HCT116 (cell line): ENCODE results near the gene FNDC11. TPM values are rescaled to one million over a fixed set of nuclear protein-coding genes. Genes with fewer than 3 reads are reported as not detected.

ENCODE experiments used
- CBX3 ChIP-seq: IDR thresholded peaks from 2 replicates; pipeline ENCODE4 v1.6.1; 2012; ENCODE audit warnings: low read depth
- CEBPB ChIP-seq: IDR thresholded peaks from 2 replicates; pipeline ENCODE4 v1.6.1; 2012; ENCODE audit warnings: low read depth
- EZH2 ChIP-seq: fragments of 200-600 bp; sonication (generic); IDR thresholded peaks from 2 replicates; pipeline ENCODE4 v1.6.1; 2017; ENCODE audit warnings: antibody characterized with exemption, mixed run types
- JUND ChIP-seq: IDR thresholded peaks from 2 replicates; pipeline ENCODE4 v1.6.1; 2012
- POLR2AphosphoS5 ChIP-seq: IDR thresholded peaks from 2 replicates; pipeline ENCODE4 v1.6.1; 2011; ENCODE audit warnings: mild to moderate bottlenecking, low read depth, low read length, moderate library complexity
- REST ChIP-seq: IDR thresholded peaks from 2 replicates; pipeline ENCODE4 v1.6.1; 2012; ENCODE audit warnings: low read depth
- ZFX ChIP-seq: fragments of 450-650 bp; IDR thresholded peaks from 2 replicates; pipeline ENCODE4 v1.6.1; 2017
- ZNF274 ChIP-seq: fragments of 200-500 bp; sonication (Bioruptor generic); IDR thresholded peaks from 2 replicates; pipeline ENCODE4 v1.6.1; 2014; ENCODE audit warnings: mild to moderate bottlenecking, low read depth, low read length, inconsistent platforms
- total RNA-seq: library from RNA; stranded (reverse); gene quantifications from one replicate; pipeline ENCODE4 v1.2.1, GENCODE V29; 2021; ENCODE audit not compliant: unreplicated experiment
- TF ChIP-seq, protein P1 (sequence below): IDR thresholded peaks from 2 replicates; pipeline ENCODE4 v1.6.1; 2011; ENCODE audit warnings: mild to moderate bottlenecking, low read length, moderate library complexity; ENCODE audit not compliant: insufficient replicate concordance; ENCODE audit errors: extremely low read depth

FNDC11 gene
- total RNA-seq, 1 experiment from 2014 or later = 5.5 TPM

GRCh38 chr20:63578224-63579016 is 24.5 kb downstream of the FNDC11 start (continued):
- no peak for TF ChIP-seq REST
- TF ChIP-seq ZFX = no peak
- TF ChIP-seq, protein P1, sequence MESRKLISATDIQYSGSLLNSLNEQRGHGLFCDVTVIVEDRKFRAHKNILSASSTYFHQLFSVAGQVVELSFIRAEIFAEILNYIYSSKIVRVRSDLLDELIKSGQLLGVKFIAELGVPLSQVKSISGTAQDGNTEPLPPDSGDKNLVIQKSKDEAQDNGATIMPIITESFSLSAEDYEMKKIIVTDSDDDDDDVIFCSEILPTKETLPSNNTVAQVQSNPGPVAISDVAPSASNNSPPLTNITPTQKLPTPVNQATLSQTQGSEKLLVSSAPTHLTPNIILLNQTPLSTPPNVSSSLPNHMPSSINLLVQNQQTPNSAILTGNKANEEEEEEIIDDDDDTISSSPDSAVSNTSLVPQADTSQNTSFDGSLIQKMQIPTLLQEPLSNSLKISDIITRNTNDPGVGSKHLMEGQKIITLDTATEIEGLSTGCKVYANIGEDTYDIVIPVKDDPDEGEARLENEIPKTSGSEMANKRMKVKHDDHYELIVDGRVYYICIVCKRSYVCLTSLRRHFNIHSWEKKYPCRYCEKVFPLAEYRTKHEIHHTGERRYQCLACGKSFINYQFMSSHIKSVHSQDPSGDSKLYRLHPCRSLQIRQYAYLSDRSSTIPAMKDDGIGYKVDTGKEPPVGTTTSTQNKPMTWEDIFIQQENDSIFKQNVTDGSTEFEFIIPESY = no peak
- TF ChIP-seq JUND = no peak
- no peak for TF ChIP-seq POLR2AphosphoS5
- TF ChIP-seq CBX3 = no peak
- TF ChIP-seq ZNF274 = no peak
- no peak for TF ChIP-seq EZH2
- no peak for TF ChIP-seq CEBPB
- TF ChIP-seq, all 23 proteins: peak for 0
